Stomach (tissue), 9 donors: ENCODE results near the gene DSG4. TPM values are rescaled to one million over a fixed set of nuclear protein-coding genes. Genes with fewer than 3 reads are reported as not detected.
A peak's percentile ranks its signal among the peaks of the same experiment; 100 is the strongest.

Experiments
- DNase-seq, 2 donors: peaks; one replicate each; pipeline versions ENCODE4 v3.0.0 to v3.0.0-alpha.2; 2013 to 2019
- H3K27ac ChIP-seq, 5 donors: fragments of 200-600 bp in 4 of 5; sonication (generic) in 4 of 5; one replicate each; pipeline ENCODE4 v1.5.1; 2013 to 2019; ENCODE audit warnings: mild to moderate bottlenecking in 1 of 5, moderate library complexity in 1 of 5
- H3K27me3 ChIP-seq, 3 donors: fragments of 200-600 bp; sonication (generic); one replicate each; pipeline ENCODE4 v1.5.1; 2017 to 2019; ENCODE audit warnings: mixed run types in 1 of 3
- H3K36me3 ChIP-seq, 4 donors: fragments of 200-600 bp; sonication (generic); 1 replicate in 3 of 4; 2 replicates in 1 of 4; pipeline ENCODE4 v1.5.1; 2016 to 2019
- H3K4me1 ChIP-seq, 4 donors: fragments of 200-600 bp; sonication (generic); one replicate each; pipeline ENCODE4 v1.5.1; 2016 to 2019
- H3K4me3 ChIP-seq, 4 donors: fragments of 200-600 bp; sonication (generic) in 3 of 4; one replicate each; pipeline ENCODE4 v1.5.1; 2016 to 2019; ENCODE audit warnings: mild to moderate bottlenecking in 1 of 4
- H3K9me3 ChIP-seq, 4 donors: fragments of 200-600 bp; sonication (generic); one replicate each; pipeline ENCODE4 v1.5.1; 2016 to 2019
- CTCF ChIP-seq, 7 experiments: fragments of 450-650 bp in 4 of 7; fragments of 200-600 bp in 3 of 7; sonication (generic) in 3 of 7; IDR thresholded peaks; one replicate each; pipeline ENCODE4 v1.5.1; 2016 to 2019; ENCODE audit warnings: antibody characterized with exemption in 7 of 7, control low read depth in 2 of 7, mild to moderate bottlenecking in 1 of 7
- EP300 ChIP-seq: sonication (generic); formaldehyde crosslinking; IDR thresholded peaks from one replicate; pipeline ENCODE4 v1.6.1; 2017; ENCODE audit warnings: antibody characterized with exemption
- POLR2A ChIP-seq, 4 donors: fragments of 450-650 bp; IDR thresholded peaks; one replicate each; pipeline ENCODE4 v1.6.1; 2016; ENCODE audit warnings: antibody characterized with exemption in 4 of 4, control low read depth in 2 of 4, mild to moderate bottlenecking in 1 of 4, moderate library complexity in 1 of 4
- POLR2AphosphoS5 ChIP-seq, 3 donors: sonication (generic); formaldehyde crosslinking; IDR thresholded peaks; one replicate each; pipeline ENCODE4 v1.6.1; 2016; ENCODE audit warnings: antibody characterized with exemption in 3 of 3
- WGBS, 5 donors: extraction: QIAGEN DNeasy Blood & Tissue Kit in 3 of 5; methylation state at CpG; one replicate each; pipeline versions ENCODE4 v1.1.5 to v1.1.7; 2013 to 2018; 5-methylcytosine and 5-hydroxymethylcytosine counted together
- intact Hi-C: fragments of 100-400 bp; cut with DNase I; formaldehyde crosslinking; loops from one replicate; pipeline ENCODE4 v1.15.1; 2023; ENCODE audit warnings: low total_unique reads
- polyA plus RNA-seq, 3 donors: library from polyadenylated mRNA; stranded (reverse); fragments of 200-250 nt; gene quantifications; one replicate each; pipeline ENCODE4 v1.2.3, GENCODE V29; 2013
- total RNA-seq, 5 donors: library from RNA; depleted of rRNA; stranded (reverse); fragments of >200 nt; gene quantifications; one replicate each; pipeline versions ENCODE4 v1.1.0 to v1.2.3, GENCODE V29; 2014 to 2016
- donor health status: healthy with polysubstance abuse.
- donor health status: Bipolar disorder and iron deficiency.
- donor health status: healthy.

The DSG4 gene
- total and polyA plus RNA-seq, 8 donors, result 0.55 to 0.76 TPM; not detected in 6

- no peak for TF ChIP-seq EP300
- no peak for TF ChIP-seq POLR2A (IDR thresholded peaks at IDR 0.05)
- TF ChIP-seq CTCF (IDR thresholded peaks at IDR 0.05), result no peak
- TF ChIP-seq POLR2AphosphoS5 (IDR thresholded peaks at IDR 0.05), result no peak
- Histone ChIP-seq H3K27ac (peak overlapping the region in 1 of 5 donors; percentile 57), H3K4me1 (no peaks in the 10 kb centered on the region), H3K27me3 (no peaks in the 10 kb centered on the region), H3K36me3 (no peaks in the 10 kb centered on the region), H3K4me3 (no peak overlapping the region), H3K9me3 (no peaks in the 10 kb centered on the region)
- 89 to 94% (median 94%) methylated on average over 6 of the region's 6 CpGs for WGBS, 5 donors
- no peak for DNase-seq
- intact Hi-C loops, result no loop called here
Measured at GRCh38 chr18:31420032-31420431, 43.5 kb downstream of the DSG4 start.

- Histone ChIP-seq H3K27me3 (no peaks in the 10 kb centered on the region), H3K36me3 (no peaks in the 10 kb centered on the region), H3K27ac (peak overlapping the region in 1 of 5 donors; percentile 57), H3K4me3 (no peak overlapping the region), H3K4me1 (no peaks in the 10 kb centered on the region), H3K9me3 (no peaks in the 10 kb centered on the region)
- TF ChIP-seq POLR2A (IDR thresholded peaks at IDR 0.05) (no peak), POLR2AphosphoS5 (IDR thresholded peaks at IDR 0.05) (no peak), EP300 (no peak), CTCF (IDR thresholded peaks at IDR 0.05) (no peak)
- no peak for DNase-seq
- WGBS, 5 donors, result 89 to 97% (median 95%) methylated on average over 2 of the region's 2 CpGs
- intact Hi-C loops, result no loop called here
Measured at GRCh38 chr18:31420524-31420923, 43.9 kb downstream of the DSG4 start.

GRCh38 chr18:31424383-31424988 lies 47.9 kb downstream of the DSG4 start:
- Histone ChIP-seq H3K9me3 (no peaks in the 10 kb centered on the region), H3K27ac (no peak overlapping the region), H3K27me3 (no peaks in the 10 kb centered on the region), H3K4me3 (no peak overlapping the region), H3K36me3 (no peaks in the 10 kb centered on the region), H3K4me1 (no peaks in the 10 kb centered on the region)
- peak in 4 of 7 experiments; percentile 36 to 48 (median 48) for TF ChIP-seq CTCF (IDR thresholded peaks at IDR 0.05)
- no peak for TF ChIP-seq EP300
- TF ChIP-seq POLR2AphosphoS5 (IDR thresholded peaks at IDR 0.05), result no peak
- no peak for TF ChIP-seq POLR2A (IDR thresholded peaks at IDR 0.05)
- 30 to 46% (median 37%) methylated on average over 7 of the region's 7 CpGs for WGBS, 5 donors
- intact Hi-C loops, result no loop called here
- DNase-seq, result peak; percentile 39 to 47

- DNase-seq, result no peak
- Histone ChIP-seq H3K4me3 (no peak overlapping the region), H3K9me3 (no peaks in the 10 kb centered on the region), H3K36me3 (no peaks in the 10 kb centered on the region), H3K4me1 (peaks cover 0 to 6% (median 3%) of the 10 kb centered on the region in 4 donors), H3K27ac (no peak overlapping the region), H3K27me3 (no peaks in the 10 kb centered on the region)
- WGBS, 5 donors, result 72 to 79% (median 77%) methylated on average over 2 of the region's 2 CpGs
- intact Hi-C loops, result no loop called here
- TF ChIP-seq POLR2AphosphoS5 (IDR thresholded peaks at IDR 0.05), result no peak
- TF ChIP-seq CTCF (IDR thresholded peaks at IDR 0.05), result no peak
- TF ChIP-seq EP300, result no peak
- TF ChIP-seq POLR2A (IDR thresholded peaks at IDR 0.05), result no peak
Measured at GRCh38 chr18:31426021-31426420, 49.4 kb downstream of the DSG4 start.
